ENCODE results near the gene ROR2.
"Not testable (repeated sequence)": the region's sequence is repeated elsewhere in the genome, so short reads cannot be mapped to it uniquely, and the experiment has no call there.

ROR2 gene

GRCh38 chr9:91540506-91540905 lies 409.5 kb downstream of the ROR2 start:
- DNase-seq (ENCODE audit: low read depth in 3 of 3, low spot score in 1 of 3) = not testable (repeated sequence)

- DNase-seq (ENCODE audit: low read depth in 3 of 3, low spot score in 1 of 3) = no peak
Observed at GRCh38 chr9:91536211-91536691, 413.8 kb downstream of the ROR2 start.

- DNase-seq (ENCODE audit: low read depth in 3 of 3, low spot score in 1 of 3) = no peak
Observed at GRCh38 chr9:91534374-91534773, 415.7 kb downstream of the ROR2 start.

GRCh38 chr9:91533382-91533781 lies 416.6 kb downstream of the ROR2 start:
- DNase-seq (ENCODE audit: low read depth in 3 of 3, low spot score in 1 of 3) = no peak

- no peak for DNase-seq (ENCODE audit: low read depth in 3 of 3, low spot score in 1 of 3)
Observed at GRCh38 chr9:91532325-91532724, 417.7 kb downstream of the ROR2 start.

- no peak for DNase-seq (ENCODE audit: low read depth in 3 of 3, low spot score in 1 of 3)
Observed at GRCh38 chr9:91530829-91531228, 419.2 kb downstream of the ROR2 start.

- DNase-seq (ENCODE audit: low read depth in 3 of 3, low spot score in 1 of 3) = no peak
Observed at GRCh38 chr9:91522481-91522880, 427.5 kb downstream of the ROR2 start.

GRCh38 chr9:91519520-91520277 lies 430.3 kb downstream of the ROR2 start:
- DNase-seq (ENCODE audit: low read depth in 3 of 3, low spot score in 1 of 3) = no peak

- DNase-seq (ENCODE audit: low read depth in 3 of 3, low spot score in 1 of 3) = no peak
Observed at GRCh38 chr9:91518462-91518861, 431.6 kb downstream of the ROR2 start.

GRCh38 chr9:91517801-91518200 lies 432.2 kb downstream of the ROR2 start:
- DNase-seq (ENCODE audit: low read depth in 3 of 3, low spot score in 1 of 3) = no peak

- not testable (repeated sequence) for DNase-seq (ENCODE audit: low read depth in 3 of 3, low spot score in 1 of 3)
Observed at GRCh38 chr9:91517332-91517731, 432.7 kb downstream of the ROR2 start.

- no peak for DNase-seq (ENCODE audit: low read depth in 3 of 3, low spot score in 1 of 3)
Observed at GRCh38 chr9:91516777-91517176, 433.3 kb downstream of the ROR2 start.

GRCh38 chr9:91516081-91516480 lies 433.9 kb downstream of the ROR2 start:
- DNase-seq (ENCODE audit: low read depth in 3 of 3, low spot score in 1 of 3) = no peak

GRCh38 chr9:91515074-91515687 lies 434.8 kb downstream of the ROR2 start:
- no peak for DNase-seq (ENCODE audit: low read depth in 3 of 3, low spot score in 1 of 3)

All from stimulated activated CD4-positive, alpha-beta T cell treated with anti-CD3 and anti-CD28 coated beads, TNF-alpha, amount 100 ng/mL, for 1 hour (primary cell).